Endothelial cell of umbilical vein (primary cell): ENCODE results near the gene ATP8A2. TPM values are rescaled to one million over a fixed set of nuclear protein-coding genes. Genes with fewer than 3 reads are reported as not detected.

Source experiments
- BruUV-seq: library from RNA; stranded (reverse); fragments of 400-500 nt; replicated peaks from 2 replicates; lab custom pipeline; 2021; lab: Mats Ljungman, UMichigan
- CTCF ChIA-PET: fragments of 300-600, 350-600 bp; sonication (Branson Sonifier 250); formaldehyde crosslinking; loops from one replicate; lab custom pipeline; 2021; ENCODE audit warnings: antibody characterized with exemption, inconsistent platforms; lab: Charles Lee
- POLR2A ChIA-PET: fragments of 300-600, 350-600 bp; sonication (Branson Sonifier 250); formaldehyde crosslinking; loops from one replicate; lab custom pipeline; 2021; ENCODE audit warnings: antibody characterized with exemption, inconsistent platforms; lab: Charles Lee
- DNase-seq: peaks from one replicate; pipeline ENCODE4 v3.0.0-alpha.2; 2011; ENCODE audit warnings: low read depth, low spot score
- FAIRE-seq: peaks from 2 replicates; lab custom pipeline; 2011; peaks lifted over from hg19 to GRCh38; lab: Jason Lieb, UNC
- H2AFZ ChIP-seq: 2 replicates; pipeline ENCODE4 v1.6.0; 2012; ENCODE audit warnings: low read depth, low read length, control low read depth, inconsistent platforms
- H3K27ac ChIP-seq: 2 replicates; pipeline ENCODE4 v1.5.1; 2011; ENCODE audit warnings: low read depth, mild to moderate bottlenecking, control low read depth, low read length, moderate library complexity; ENCODE audit not compliant: insufficient read depth
- H3K27me3 ChIP-seq, 2 experiments: 2 replicates each; pipeline versions ENCODE4 v1.6.0 to v1.6.1; 2011; ENCODE audit warnings: low read length in 2 of 2, mixed read lengths in 1 of 2; ENCODE audit not compliant: control insufficient read depth in 2 of 2, insufficient read depth in 2 of 2
- H3K36me3 ChIP-seq, 2 experiments: 2 replicates in 1 of 2; 3 replicates in 1 of 2; pipeline ENCODE4 v1.5.1; 2011; ENCODE audit warnings: low read length in 2 of 2, mild to moderate bottlenecking in 1 of 2, moderate library complexity in 1 of 2; ENCODE audit not compliant: control insufficient read depth in 2 of 2, insufficient read depth in 2 of 2; ENCODE audit errors: extremely low read depth in 1 of 2
- H3K4me1 ChIP-seq: 3 replicates; pipeline ENCODE4 v1.5.1; 2011; ENCODE audit warnings: mild to moderate bottlenecking, low read length; ENCODE audit not compliant: control insufficient read depth, insufficient read depth; ENCODE audit errors: extremely low read depth
- H3K4me2 ChIP-seq: 2 replicates; pipeline ENCODE4 v1.6.1; 2011; ENCODE audit warnings: low read length, control low read depth, mixed read lengths; ENCODE audit not compliant: insufficient read depth
- H3K4me3 ChIP-seq, 3 experiments: fragments of 200-600 bp in 1 of 3; sonication (generic), shearing (Covaris generic) in 1 of 3; replicated peaks in 1 of 3; 2 replicates each; pipeline ENCODE4 v1.5.1; 2011 to 2016; ENCODE audit warnings: control low read depth in 3 of 3, low read length in 3 of 3, mild to moderate bottlenecking in 2 of 3, inconsistent platforms in 1 of 3, low read depth in 1 of 3, moderate library complexity in 1 of 3; ENCODE audit not compliant: insufficient read depth in 1 of 3
- H3K79me2 ChIP-seq: 2 replicates; pipeline ENCODE4 v1.6.0; 2012; ENCODE audit warnings: low read length, inconsistent platforms; ENCODE audit not compliant: control insufficient read depth, insufficient read depth
- H3K9ac ChIP-seq: replicated peaks from 2 replicates; pipeline ENCODE3; 2011; ENCODE audit warnings: low read length, control low read depth; ENCODE audit not compliant: insufficient read depth; ENCODE audit errors: extremely low read depth
- H3K9me1 ChIP-seq: replicated peaks from 3 replicates; pipeline ENCODE4 v1.6.0; 2011; ENCODE audit warnings: mild to moderate bottlenecking, low read length; ENCODE audit not compliant: control insufficient read depth, insufficient read depth; ENCODE audit errors: extremely low read depth
- H3K9me3 ChIP-seq: replicated peaks from 2 replicates; pipeline ENCODE4 v1.5.1; 2012; ENCODE audit warnings: low read length, inconsistent platforms; ENCODE audit not compliant: control insufficient read depth, insufficient read depth
- H4K20me1 ChIP-seq: replicated peaks from 2 replicates; pipeline ENCODE3; 2011; ENCODE audit warnings: mild to moderate bottlenecking, low read length; ENCODE audit not compliant: control insufficient read depth, insufficient read depth; ENCODE audit errors: extremely low read depth
- CTCF ChIP-seq, 2 donors: IDR thresholded peaks; 1 replicate in 1 of 2; 2 replicates in 1 of 2; pipeline ENCODE4 v1.5.1; 2011; ENCODE audit warnings: low read length in 2 of 2, mild to moderate bottlenecking in 2 of 2, moderate library complexity in 2 of 2, control low read depth in 1 of 2, inconsistent platforms in 1 of 2, low read depth in 1 of 2; ENCODE audit not compliant: insufficient read depth in 1 of 2; ENCODE audit errors: extremely low read depth in 1 of 2
- EZH2 ChIP-seq: IDR thresholded peaks from 2 replicates; pipeline ENCODE4 v1.6.1; 2012; ENCODE audit warnings: borderline replicate concordance, low read depth, mild to moderate bottlenecking, moderate library complexity, low read length, inconsistent platforms; ENCODE audit not compliant: severe bottlenecking
- FOS ChIP-seq: IDR thresholded peaks from 2 replicates; pipeline ENCODE4 v1.6.1; 2011; ENCODE audit warnings: mild to moderate bottlenecking, low read length, moderate library complexity, borderline replicate concordance; ENCODE audit not compliant: insufficient read depth
- GATA2 ChIP-seq: IDR thresholded peaks from 2 replicates; pipeline ENCODE4 v1.7.0; 2011; ENCODE audit warnings: low read depth, mild to moderate bottlenecking, moderate library complexity, mixed read lengths, low read length; ENCODE audit not compliant: insufficient read length, insufficient read depth
- JUN ChIP-seq: IDR thresholded peaks from 2 replicates; pipeline ENCODE4 v1.6.1; 2011; ENCODE audit warnings: borderline replicate concordance, low read depth; ENCODE audit not compliant: insufficient read length, insufficient read depth
- MAX ChIP-seq: IDR thresholded peaks from 2 replicates; pipeline ENCODE4 v1.6.1; 2011; ENCODE audit not compliant: insufficient read depth, insufficient read length
- MYC ChIP-seq: IDR thresholded peaks from one replicate; pipeline ENCODE4 v1.6.1; 2011; ENCODE audit warnings: mild to moderate bottlenecking, low read depth, low read length
- POLR2A ChIP-seq: IDR thresholded peaks from 2 replicates; pipeline ENCODE4 v1.6.1; 2012; ENCODE audit warnings: low read depth, mild to moderate bottlenecking, control low read depth, low read length
- POLR2AphosphoS5 ChIP-seq: IDR thresholded peaks from 2 replicates; pipeline ENCODE4 v1.6.1; 2012; ENCODE audit warnings: low read depth, mild to moderate bottlenecking, control low read depth, low read length, moderate library complexity; ENCODE audit not compliant: insufficient read depth
- dilution Hi-C: fragments of 300-500 bp; cut with MboI; formaldehyde crosslinking; loops from one replicate; pipeline ENCODE4 v1.15.0; 2019; ENCODE audit warnings: low sequenced_read_pairs; ENCODE audit not compliant: extremely low pct_ligation_motif_present
- intact Hi-C: fragments of 100-400 bp; cut with micrococcal nuclease; formaldehyde crosslinking; loops from one replicate; pipeline ENCODE4 v1.10.0; 2022
- polyA plus RNA-seq, 4 experiments: library from polyadenylated mRNA; depleted of rRNA in 3 of 4; stranded (reverse) in 3 of 4; unstranded in 1 of 4; fragments of >200 nt; gene quantifications; 2 replicates each; pipeline versions ENCODE4 v1.2.1 to v1.2.3, GENCODE V29; 2011 to 2012; ENCODE audit warnings: missing spikeins in 1 of 4
- total RNA-seq: library from RNA; stranded (reverse); gene quantifications from 2 replicates; pipeline ENCODE4 v1.2.3, GENCODE V29; 2021

Gene ATP8A2
- total and polyA plus RNA-seq, 2 donors (not counting 3 experiments of a cell fraction or from before 2014, with no cell fraction given): 0.11 to 0.49 TPM

GRCh38 chr13:25619897-25620296 lies 248.1 kb downstream of the ATP8A2 start:
- H3K4me2 ChIP-seq: no peak overlapping the region
- intact Hi-C loops: no loop called here
- no peaks in the 10 kb centered on the region for H3K9me3 ChIP-seq
- H3K9me1 ChIP-seq: no peaks in the 10 kb centered on the region
- no peaks in the 10 kb centered on the region for H3K27me3 ChIP-seq
- H3K4me3 ChIP-seq: no peak overlapping the region
- no peak overlapping the region for H3K27ac ChIP-seq
- H4K20me1 ChIP-seq: no peaks in the 10 kb centered on the region
- ChIA-PET POLR2A (no interaction called here), CTCF (no interaction called here)
- dilution Hi-C loops: no loop called here
- no peaks in the 10 kb centered on the region for H3K4me1 ChIP-seq
- TF ChIP-seq MAX: no peak
- TF ChIP-seq EZH2: no peak
- no peak for TF ChIP-seq CTCF (IDR thresholded peaks at IDR 0.05; ENCODE audit: extremely low read depth in 1 of 2, insufficient read depth in 1 of 2, low read depth in 1 of 2, low read length in 2 of 2)
- TF ChIP-seq JUN: no peak
- no peak for TF ChIP-seq GATA2
- no peak for TF ChIP-seq POLR2AphosphoS5
- no peak for TF ChIP-seq FOS
- no peak for TF ChIP-seq MYC
- no peak for TF ChIP-seq POLR2A
- no TSS peak for BruUV-seq
- H2AFZ ChIP-seq: no peak overlapping the region
- no peak overlapping the region for H3K9ac ChIP-seq
- FAIRE-seq: no peak
- H3K79me2 ChIP-seq: no peaks in the 10 kb centered on the region
- no peaks in the 10 kb centered on the region for H3K36me3 ChIP-seq
- DNase-seq: no peak
